Neuronal stem cell (in vitro differentiated cells): ENCODE measurements around the gene SRRM4.
A peak's percentile ranks its signal among the peaks of the same experiment; 100 is the strongest.

Experiments
- DNase-seq: peaks from one replicate; pipeline ENCODE4 v3.0.0-alpha.2; 2013; ENCODE audit warnings: low spot score
- H2AFZ ChIP-seq: one replicate; pipeline ENCODE4 v1.6.1; 2013; ENCODE audit warnings: mild to moderate bottlenecking, low read length, inconsistent platforms
- H2AK5ac ChIP-seq: 2 replicates; pipeline ENCODE4 v1.6.1; 2013; ENCODE audit warnings: low read depth, mild to moderate bottlenecking, inconsistent platforms, low read length, moderate library complexity, mixed read lengths
- H2BK120ac ChIP-seq: 2 replicates; pipeline ENCODE4 v1.6.1; 2013; ENCODE audit warnings: low read depth, mild to moderate bottlenecking, inconsistent platforms, low read length, moderate library complexity, mixed read lengths
- H2BK12ac ChIP-seq: one replicate; pipeline ENCODE4 v1.6.1; 2013; ENCODE audit warnings: low read length, inconsistent platforms
- H2BK15ac ChIP-seq: 2 replicates; pipeline ENCODE4 v1.6.1; 2013; ENCODE audit warnings: mild to moderate bottlenecking, low read length, inconsistent platforms, mixed read lengths
- H2BK5ac ChIP-seq: one replicate; pipeline ENCODE4 v1.6.1; 2013; ENCODE audit warnings: inconsistent platforms, mild to moderate bottlenecking, low read length, moderate library complexity
- H3K14ac ChIP-seq: one replicate; pipeline ENCODE4 v1.6.1; 2013; ENCODE audit warnings: low read length, inconsistent platforms
- H3K18ac ChIP-seq: 2 replicates; pipeline ENCODE4 v1.6.1; 2013; ENCODE audit warnings: low read length, inconsistent platforms
- H3K23ac ChIP-seq: 2 replicates; pipeline ENCODE4 v1.6.1; 2013; ENCODE audit warnings: low read depth, mild to moderate bottlenecking, mixed read lengths, low read length, inconsistent platforms; ENCODE audit not compliant: poor library complexity
- H3K27ac ChIP-seq: replicated peaks from 3 replicates; pipeline ENCODE4 v1.5.1; 2013; ENCODE audit warnings: low read length, inconsistent platforms
- H3K27me3 ChIP-seq, 3 experiments: 2 replicates each; pipeline ENCODE4 v1.6.1; 2013; ENCODE audit warnings: low read length in 3 of 3, mild to moderate bottlenecking in 2 of 3, inconsistent platforms in 1 of 3, low read depth in 1 of 3, mixed read lengths in 1 of 3, moderate library complexity in 1 of 3; ENCODE audit not compliant: control insufficient read depth in 3 of 3, insufficient read depth in 3 of 3
- H3K36me3 ChIP-seq, 2 donors: replicated peaks in 1 of 2; 2 replicates each; pipeline ENCODE4 v1.6.1; 2013; ENCODE audit warnings: low read length in 2 of 2; ENCODE audit not compliant: control insufficient read depth in 2 of 2, insufficient read depth in 2 of 2
- H3K4ac ChIP-seq: 2 replicates; pipeline ENCODE4 v1.6.1; 2013; ENCODE audit warnings: inconsistent platforms, mild to moderate bottlenecking, low read length, moderate library complexity
- H3K4me1 ChIP-seq, 2 donors: 1 replicate in 1 of 2; 2 replicates in 1 of 2; pipeline ENCODE4 v1.6.1; 2013; ENCODE audit warnings: low read length in 2 of 2, low read depth in 1 of 2; ENCODE audit not compliant: control insufficient read depth in 2 of 2, insufficient read depth in 1 of 2
- H3K4me2 ChIP-seq: one replicate; pipeline ENCODE4 v1.6.1; 2013; ENCODE audit warnings: mild to moderate bottlenecking, low read length, inconsistent platforms; ENCODE audit not compliant: insufficient read depth, poor library complexity, severe bottlenecking
- H3K4me3 ChIP-seq, 2 donors: 2 replicates each; pipeline ENCODE4 v1.5.1; 2013; ENCODE audit warnings: low read length in 2 of 2, mild to moderate bottlenecking in 2 of 2, inconsistent platforms in 1 of 2, moderate library complexity in 1 of 2
- H3K79me1 ChIP-seq: one replicate; pipeline ENCODE4 v1.6.1; 2013; ENCODE audit warnings: low read depth, mild to moderate bottlenecking, inconsistent platforms, low read length, moderate library complexity
- H3K9ac ChIP-seq: one replicate; pipeline ENCODE4 v1.6.1; 2013; ENCODE audit warnings: mild to moderate bottlenecking, low read depth, low read length, inconsistent platforms; ENCODE audit not compliant: poor library complexity
- H3K9me3 ChIP-seq, 2 donors: replicated peaks in 1 of 2; 2 replicates each; pipeline versions ENCODE3 to v1.6.1; 2013; ENCODE audit warnings: low read length in 2 of 2, mild to moderate bottlenecking in 2 of 2, inconsistent platforms in 1 of 2, low read depth in 1 of 2, mixed read lengths in 1 of 2, moderate library complexity in 1 of 2; ENCODE audit not compliant: control insufficient read depth in 2 of 2, insufficient read depth in 1 of 2
- H4K8ac ChIP-seq: one replicate; pipeline ENCODE4 v1.6.1; 2013; ENCODE audit warnings: low read depth, mild to moderate bottlenecking, inconsistent platforms, low read length, moderate library complexity
- H4K91ac ChIP-seq: one replicate; pipeline ENCODE4 v1.6.1; 2013; ENCODE audit warnings: low read length, low read depth, mild to moderate bottlenecking, inconsistent platforms; ENCODE audit not compliant: poor library complexity
- WGBS, 2 donors: extraction: QIAGEN DNeasy Blood & Tissue Kit; methylation state at CpG; one replicate each; pipeline ENCODE4 v1.1.7; 2013; ENCODE audit warnings: missing lambda C conversion rate in 2 of 2, mixed read lengths in 1 of 2; ENCODE audit not compliant: insufficient read length in 2 of 2, insufficient replicate concordance in 1 of 2; ENCODE audit errors: extremely low coverage in 2 of 2; 5-methylcytosine and 5-hydroxymethylcytosine counted together

The SRRM4 gene

DNA sequence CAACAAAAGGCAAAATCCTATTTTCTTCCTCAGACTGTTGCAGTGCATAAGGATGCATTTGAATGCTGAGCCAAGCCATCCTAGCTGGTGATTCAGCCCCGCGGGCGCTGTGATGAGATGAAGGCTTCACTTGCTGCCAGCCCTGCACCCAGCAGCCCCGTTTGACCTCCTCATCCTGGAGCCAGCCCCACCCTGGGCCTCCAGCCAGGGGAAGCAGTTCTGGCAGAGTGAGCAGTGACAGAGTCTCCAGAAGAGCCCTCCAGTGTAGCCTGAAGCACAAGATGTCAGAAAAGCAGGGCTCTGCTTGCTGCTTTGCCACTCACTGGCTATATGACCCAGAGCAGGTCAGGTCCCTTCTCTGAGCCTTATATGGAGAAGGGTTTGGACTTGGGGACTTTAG lies 101.2 kb downstream of the SRRM4 start:
- H2AFZ ChIP-seq, result no peak overlapping the region
- H2BK5ac ChIP-seq, result no peak overlapping the region
- H2BK120ac ChIP-seq, result no peak overlapping the region
- H3K4me1 ChIP-seq, result peaks cover 0 to 16% of the 10 kb centered on the region in 2 donors
- no peaks in the 10 kb centered on the region for H3K9me3 ChIP-seq
- no peaks in the 10 kb centered on the region for H3K36me3 ChIP-seq
- H2BK12ac ChIP-seq, result no peak overlapping the region
- DNase-seq, result no peak
- H3K18ac ChIP-seq, result peak overlapping the region; percentile 49
- H3K4me2 ChIP-seq, result no peak overlapping the region
- no CpG with 5 or more reads among the region's 4 CpGs for WGBS, 2 donors
- H2AK5ac ChIP-seq, result no peak overlapping the region
- H3K14ac ChIP-seq, result no peak overlapping the region
- H4K91ac ChIP-seq, result no peak overlapping the region
- no peak overlapping the region for H3K4me3 ChIP-seq
- H2BK15ac ChIP-seq, result no peak overlapping the region
- no peak overlapping the region for H4K8ac ChIP-seq
- H3K23ac ChIP-seq, result no peak overlapping the region
- no peak overlapping the region for H3K9ac ChIP-seq
- H3K4ac ChIP-seq, result no peak overlapping the region
- H3K27ac ChIP-seq, result no peak overlapping the region
- H3K27me3 ChIP-seq, result no peaks in the 10 kb centered on the region
- no peaks in the 10 kb centered on the region for H3K79me1 ChIP-seq

GRCh38 chr12:119088685-119089379 lies 107.5 kb downstream of the SRRM4 start:
- Histone ChIP-seq H3K23ac (no peak overlapping the region), H2AK5ac (no peak overlapping the region), H2BK120ac (no peak overlapping the region), H3K27me3 (no peaks in the 10 kb centered on the region), H3K18ac (peak overlapping the region; percentile 12), H3K4me1 (peaks cover 0 to 17% of the 10 kb centered on the region in 2 donors), H2BK15ac (no peak overlapping the region), H3K4me3 (no peak overlapping the region), H3K79me1 (no peaks in the 10 kb centered on the region), H2AFZ (peak overlapping the region; percentile 8), H2BK5ac (no peak overlapping the region), H4K8ac (no peak overlapping the region), H3K9me3 (no peaks in the 10 kb centered on the region), H2BK12ac (no peak overlapping the region), H3K27ac (peak overlapping the region; percentile 79), H4K91ac (no peak overlapping the region), H3K4me2 (no peak overlapping the region), H3K4ac (no peak overlapping the region), H3K9ac (no peak overlapping the region), H3K36me3 (no peaks in the 10 kb centered on the region), H3K14ac (no peak overlapping the region)
- no CpG with 5 or more reads among the region's 10 CpGs for WGBS, 2 donors
- no peak for DNase-seq

- no peaks in the 10 kb centered on the region for H3K79me1 ChIP-seq
- H2AFZ ChIP-seq, result peak overlapping the region; percentile 8
- no peak overlapping the region for H2BK120ac ChIP-seq
- peak; percentile 57 for DNase-seq
- H4K8ac ChIP-seq, result no peak overlapping the region
- H2BK15ac ChIP-seq, result no peak overlapping the region
- no peak overlapping the region for H2AK5ac ChIP-seq
- no peak overlapping the region for H3K14ac ChIP-seq
- no peaks in the 10 kb centered on the region for H3K36me3 ChIP-seq
- no peak overlapping the region for H3K4me2 ChIP-seq
- peak overlapping the region; percentile 79 for H3K27ac ChIP-seq
- H3K4ac ChIP-seq, result no peak overlapping the region
- no peak overlapping the region for H3K9ac ChIP-seq
- peaks cover 0 to 18% of the 10 kb centered on the region in 2 donors for H3K4me1 ChIP-seq
- no peak overlapping the region for H3K23ac ChIP-seq
- H2BK12ac ChIP-seq, result no peak overlapping the region
- no CpG with 5 or more reads among the region's 1 CpG for WGBS, 2 donors
- no peak overlapping the region for H3K4me3 ChIP-seq
- H3K27me3 ChIP-seq, result no peaks in the 10 kb centered on the region
- H3K9me3 ChIP-seq, result no peaks in the 10 kb centered on the region
- H4K91ac ChIP-seq, result no peak overlapping the region
- no peak overlapping the region for H2BK5ac ChIP-seq
- H3K18ac ChIP-seq, result no peak overlapping the region
Observed at GRCh38 chr12:119089380-119090013, 108.2 kb downstream of the SRRM4 start.

GRCh38 chr12:119090276-119090675 lies 108.9 kb downstream of the SRRM4 start:
- H3K36me3 ChIP-seq, result no peaks in the 10 kb centered on the region
- no peak overlapping the region for H2BK12ac ChIP-seq
- H3K27me3 ChIP-seq, result no peaks in the 10 kb centered on the region
- no peaks in the 10 kb centered on the region for H3K9me3 ChIP-seq
- no peak overlapping the region for H3K27ac ChIP-seq
- no peak overlapping the region for H2BK5ac ChIP-seq
- H4K91ac ChIP-seq, result no peak overlapping the region
- no peak overlapping the region for H3K4me3 ChIP-seq
- no peak overlapping the region for H2AFZ ChIP-seq
- H3K4me1 ChIP-seq, result peaks cover 0 to 22% of the 10 kb centered on the region in 2 donors
- no peak overlapping the region for H3K4ac ChIP-seq
- WGBS, 2 donors, result no CpG with 5 or more reads among the region's 1 CpG
- no peak overlapping the region for H3K23ac ChIP-seq
- H4K8ac ChIP-seq, result no peak overlapping the region
- DNase-seq, result no peak
- H2BK120ac ChIP-seq, result no peak overlapping the region
- no peaks in the 10 kb centered on the region for H3K79me1 ChIP-seq
- H3K4me2 ChIP-seq, result no peak overlapping the region
- H2AK5ac ChIP-seq, result no peak overlapping the region
- no peak overlapping the region for H3K14ac ChIP-seq
- no peak overlapping the region for H3K9ac ChIP-seq
- no peak overlapping the region for H3K18ac ChIP-seq
- no peak overlapping the region for H2BK15ac ChIP-seq
